B cell (primary cell): ENCODE measurements around the gene MYRFL.

ENCODE experiments used
- EZH2 ChIP-seq: IDR thresholded peaks from 2 replicates; pipeline ENCODE4 v1.6.1; 2012; ENCODE audit warnings: borderline replicate concordance, low read depth, mild to moderate bottlenecking, moderate library complexity, low read length; ENCODE audit not compliant: insufficient read depth, poor library complexity, severe bottlenecking
- TF ChIP-seq, protein P1 (sequence below): fragments of 200-600 bp; IDR thresholded peaks from one replicate; pipeline ENCODE4 v1.8.0; 2022; ENCODE audit warnings: antibody characterized with exemption, mild to moderate bottlenecking

DNA sequence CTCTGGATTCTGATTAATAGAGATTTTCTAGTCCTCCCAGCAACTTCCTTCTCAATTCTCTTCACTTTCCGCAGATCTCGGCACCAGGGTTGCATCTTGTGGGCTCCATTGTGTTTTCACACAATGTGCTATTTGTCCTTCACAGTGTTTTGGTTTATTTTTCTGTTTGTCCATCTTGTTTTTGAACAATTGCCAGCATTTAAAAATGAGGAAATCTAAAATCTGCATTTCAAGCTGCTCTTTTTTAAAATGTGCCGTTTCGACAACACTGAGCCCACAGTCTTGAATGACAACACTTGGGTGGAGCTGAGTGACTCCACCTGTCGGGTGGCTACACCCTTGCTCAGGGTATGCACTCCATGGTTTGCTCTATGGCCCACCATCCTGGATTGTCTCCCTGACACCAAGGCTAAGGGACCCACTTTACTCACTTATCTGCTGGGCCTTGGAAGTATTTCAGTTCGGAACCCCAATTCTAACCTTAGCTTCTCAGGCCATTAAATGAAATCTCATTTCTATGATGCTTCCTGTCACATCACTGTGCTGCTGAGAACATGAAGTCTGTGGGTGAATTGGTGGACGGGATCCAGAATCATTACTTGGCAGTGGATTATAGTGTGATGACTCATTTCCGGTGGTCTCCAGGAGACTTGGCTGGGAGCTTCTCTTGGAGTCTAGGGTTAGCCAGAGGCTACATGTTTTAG is 3.4 kb upstream of the MYRFL start:
- TF ChIP-seq, protein P1, sequence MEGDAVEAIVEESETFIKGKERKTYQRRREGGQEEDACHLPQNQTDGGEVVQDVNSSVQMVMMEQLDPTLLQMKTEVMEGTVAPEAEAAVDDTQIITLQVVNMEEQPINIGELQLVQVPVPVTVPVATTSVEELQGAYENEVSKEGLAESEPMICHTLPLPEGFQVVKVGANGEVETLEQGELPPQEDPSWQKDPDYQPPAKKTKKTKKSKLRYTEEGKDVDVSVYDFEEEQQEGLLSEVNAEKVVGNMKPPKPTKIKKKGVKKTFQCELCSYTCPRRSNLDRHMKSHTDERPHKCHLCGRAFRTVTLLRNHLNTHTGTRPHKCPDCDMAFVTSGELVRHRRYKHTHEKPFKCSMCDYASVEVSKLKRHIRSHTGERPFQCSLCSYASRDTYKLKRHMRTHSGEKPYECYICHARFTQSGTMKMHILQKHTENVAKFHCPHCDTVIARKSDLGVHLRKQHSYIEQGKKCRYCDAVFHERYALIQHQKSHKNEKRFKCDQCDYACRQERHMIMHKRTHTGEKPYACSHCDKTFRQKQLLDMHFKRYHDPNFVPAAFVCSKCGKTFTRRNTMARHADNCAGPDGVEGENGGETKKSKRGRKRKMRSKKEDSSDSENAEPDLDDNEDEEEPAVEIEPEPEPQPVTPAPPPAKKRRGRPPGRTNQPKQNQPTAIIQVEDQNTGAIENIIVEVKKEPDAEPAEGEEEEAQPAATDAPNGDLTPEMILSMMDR, result no peak
- TF ChIP-seq EZH2, result no peak
